D721Med (cell line): Measurements from ENCODE around the gene STXBP1.

Experiments
- DNase-seq: peaks from one replicate; pipeline ENCODE4 v3.0.0; 2011; ENCODE audit warnings: low spot score; ENCODE audit not compliant: insufficient read length
- FAIRE-seq: peaks from 2 replicates; lab custom pipeline; 2011; peaks lifted over from hg19 to GRCh38; lab: Jason Lieb, UNC
- TF ChIP-seq, protein P1 (sequence below): IDR thresholded peaks from 2 replicates; pipeline ENCODE4 v1.5.1; 2012; ENCODE audit warnings: mild to moderate bottlenecking, control low read depth; ENCODE audit not compliant: insufficient read depth; ENCODE audit errors: missing control alignments

The STXBP1 gene

DNA sequence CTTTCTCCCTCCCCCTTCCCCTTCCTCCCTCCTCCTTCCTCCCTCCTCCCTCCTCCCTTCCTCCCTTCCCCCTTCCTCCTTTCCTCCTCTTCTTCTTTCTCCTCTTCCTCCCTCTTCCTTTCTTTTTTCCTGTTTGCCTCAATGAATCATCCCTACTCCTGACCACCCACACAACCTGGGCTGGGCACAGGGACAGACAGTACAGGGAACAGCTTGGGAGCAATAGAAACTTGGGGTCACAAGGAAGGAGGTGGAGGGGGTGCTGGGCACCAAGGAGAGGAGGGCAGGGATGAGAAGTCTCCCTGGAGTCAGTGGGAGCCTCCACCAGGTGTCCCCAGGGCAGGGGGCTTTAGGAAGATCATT is 108.8 kb downstream of the STXBP1 start:
- FAIRE-seq (no peak), DNase-seq (no peak)
- TF ChIP-seq, protein P1, sequence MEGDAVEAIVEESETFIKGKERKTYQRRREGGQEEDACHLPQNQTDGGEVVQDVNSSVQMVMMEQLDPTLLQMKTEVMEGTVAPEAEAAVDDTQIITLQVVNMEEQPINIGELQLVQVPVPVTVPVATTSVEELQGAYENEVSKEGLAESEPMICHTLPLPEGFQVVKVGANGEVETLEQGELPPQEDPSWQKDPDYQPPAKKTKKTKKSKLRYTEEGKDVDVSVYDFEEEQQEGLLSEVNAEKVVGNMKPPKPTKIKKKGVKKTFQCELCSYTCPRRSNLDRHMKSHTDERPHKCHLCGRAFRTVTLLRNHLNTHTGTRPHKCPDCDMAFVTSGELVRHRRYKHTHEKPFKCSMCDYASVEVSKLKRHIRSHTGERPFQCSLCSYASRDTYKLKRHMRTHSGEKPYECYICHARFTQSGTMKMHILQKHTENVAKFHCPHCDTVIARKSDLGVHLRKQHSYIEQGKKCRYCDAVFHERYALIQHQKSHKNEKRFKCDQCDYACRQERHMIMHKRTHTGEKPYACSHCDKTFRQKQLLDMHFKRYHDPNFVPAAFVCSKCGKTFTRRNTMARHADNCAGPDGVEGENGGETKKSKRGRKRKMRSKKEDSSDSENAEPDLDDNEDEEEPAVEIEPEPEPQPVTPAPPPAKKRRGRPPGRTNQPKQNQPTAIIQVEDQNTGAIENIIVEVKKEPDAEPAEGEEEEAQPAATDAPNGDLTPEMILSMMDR: no peak

DNA sequence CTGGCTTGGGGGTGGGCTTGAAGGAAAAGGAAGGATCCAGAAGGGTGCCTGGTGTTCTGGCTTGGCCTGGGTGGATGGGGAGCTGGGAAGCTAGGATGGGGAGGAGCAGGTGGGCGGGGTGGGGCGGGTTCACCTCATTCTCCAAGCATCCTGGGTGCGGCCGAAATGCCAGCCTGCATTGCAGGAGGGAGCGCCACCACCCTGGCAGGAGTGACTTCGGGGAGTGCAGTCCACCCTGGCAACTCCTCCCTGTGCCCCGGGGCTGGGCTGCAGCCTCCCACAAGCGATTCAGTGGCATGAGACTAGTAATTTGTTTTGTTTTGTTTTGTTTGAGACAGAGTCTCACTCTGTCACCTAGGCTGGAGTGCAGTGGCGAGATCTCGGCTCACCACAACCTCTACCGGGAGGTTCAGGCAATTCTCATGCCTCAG is 109.3 kb downstream of the STXBP1 start:
- FAIRE-seq: no peak
- TF ChIP-seq, protein P1: no peak
- no peak for DNase-seq

- DNase-seq (no peak), FAIRE-seq (no peak)
- TF ChIP-seq, protein P1: no peak
These were observed 110.1 kb downstream of the STXBP1 start for GRCh38 chr9:127722055-127722745.

GRCh38 chr9:127723013-127723412 is 110.9 kb downstream of the STXBP1 start:
- DNase-seq: no peak
- TF ChIP-seq, protein P1: no peak
- FAIRE-seq: no peak

GRCh38 chr9:127723444-127723843 is 111.4 kb downstream of the STXBP1 start:
- TF ChIP-seq, protein P1: no peak
- no peak for DNase-seq
- FAIRE-seq: no peak

- FAIRE-seq: no peak
- DNase-seq: no peak
- TF ChIP-seq, protein P1: no peak
These were observed 111.9 kb downstream of the STXBP1 start for GRCh38 chr9:127724012-127724411.

GRCh38 chr9:127726871-127727270 is 114.8 kb downstream of the STXBP1 start:
- TF ChIP-seq, protein P1: no peak
- FAIRE-seq: no peak
- no peak for DNase-seq
